HG03135 (cell line): ENCODE results near the gene HTRA2.

Source experiments
- ATAC-seq: cut with Tn5 transposase; IDR thresholded peaks from one replicate; pipeline ENCODE4 v1.9.1; 2021; ENCODE audit warnings: mild to moderate bottlenecking, moderate library complexity; ENCODE audit not compliant: unreplicated experiment

The HTRA2 gene

DNA sequence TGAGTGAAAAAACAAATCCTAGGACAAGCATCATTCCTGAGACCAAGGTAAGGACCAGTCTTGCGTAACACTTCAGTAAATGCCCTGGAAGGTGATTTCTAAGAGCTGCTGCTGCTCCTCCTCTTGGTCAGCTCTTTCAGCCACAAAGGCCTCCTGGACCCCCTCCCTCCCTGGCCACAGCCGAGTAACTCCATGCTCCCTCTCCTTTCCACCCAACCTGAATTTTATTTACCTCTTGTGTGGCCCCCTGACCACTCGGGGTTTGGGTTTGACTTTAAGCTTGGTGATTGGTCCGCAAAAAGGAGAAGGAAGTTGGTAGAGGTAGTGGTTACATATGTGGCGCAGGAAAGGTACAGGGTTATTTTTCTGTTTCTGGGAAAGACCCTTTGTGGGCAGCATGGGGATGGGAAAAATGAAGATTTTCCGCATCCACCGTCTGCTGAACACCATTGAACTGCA lies 9.2 kb downstream of the HTRA2 start:
- ATAC-seq = no peak

- no peak for ATAC-seq
These were observed 10.6 kb downstream of the HTRA2 start for GRCh38 chr2:74540291-74540690.

DNA sequence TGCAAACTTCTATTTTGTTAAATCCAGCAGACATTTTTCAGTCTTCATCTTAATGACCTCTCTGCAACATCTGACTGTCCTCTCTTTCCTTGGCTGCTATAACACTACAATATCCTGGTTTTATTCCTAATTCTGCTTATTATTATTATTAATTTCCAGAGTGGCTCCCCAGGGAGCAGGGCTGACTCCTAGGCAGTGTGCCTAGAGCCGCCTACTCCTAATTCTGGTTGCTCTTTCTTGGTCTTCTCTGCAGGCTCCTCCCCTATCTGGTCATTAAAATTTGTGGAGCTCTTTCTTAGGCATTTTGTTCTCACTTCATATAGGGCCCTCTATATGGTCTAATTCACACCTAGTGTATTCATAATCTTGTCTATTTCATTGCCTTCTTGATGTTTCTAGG lies 13.2 kb downstream of the HTRA2 start:
- ATAC-seq = no peak

GRCh38 chr2:74544634-74545033 lies 14.9 kb downstream of the HTRA2 start:
- ATAC-seq = no peak

- ATAC-seq = no peak
These were observed 16.3 kb downstream of the HTRA2 start for GRCh38 chr2:74546004-74546403.

- no peak for ATAC-seq
These were observed 18.7 kb downstream of the HTRA2 start for GRCh38 chr2:74548285-74548899.

DNA sequence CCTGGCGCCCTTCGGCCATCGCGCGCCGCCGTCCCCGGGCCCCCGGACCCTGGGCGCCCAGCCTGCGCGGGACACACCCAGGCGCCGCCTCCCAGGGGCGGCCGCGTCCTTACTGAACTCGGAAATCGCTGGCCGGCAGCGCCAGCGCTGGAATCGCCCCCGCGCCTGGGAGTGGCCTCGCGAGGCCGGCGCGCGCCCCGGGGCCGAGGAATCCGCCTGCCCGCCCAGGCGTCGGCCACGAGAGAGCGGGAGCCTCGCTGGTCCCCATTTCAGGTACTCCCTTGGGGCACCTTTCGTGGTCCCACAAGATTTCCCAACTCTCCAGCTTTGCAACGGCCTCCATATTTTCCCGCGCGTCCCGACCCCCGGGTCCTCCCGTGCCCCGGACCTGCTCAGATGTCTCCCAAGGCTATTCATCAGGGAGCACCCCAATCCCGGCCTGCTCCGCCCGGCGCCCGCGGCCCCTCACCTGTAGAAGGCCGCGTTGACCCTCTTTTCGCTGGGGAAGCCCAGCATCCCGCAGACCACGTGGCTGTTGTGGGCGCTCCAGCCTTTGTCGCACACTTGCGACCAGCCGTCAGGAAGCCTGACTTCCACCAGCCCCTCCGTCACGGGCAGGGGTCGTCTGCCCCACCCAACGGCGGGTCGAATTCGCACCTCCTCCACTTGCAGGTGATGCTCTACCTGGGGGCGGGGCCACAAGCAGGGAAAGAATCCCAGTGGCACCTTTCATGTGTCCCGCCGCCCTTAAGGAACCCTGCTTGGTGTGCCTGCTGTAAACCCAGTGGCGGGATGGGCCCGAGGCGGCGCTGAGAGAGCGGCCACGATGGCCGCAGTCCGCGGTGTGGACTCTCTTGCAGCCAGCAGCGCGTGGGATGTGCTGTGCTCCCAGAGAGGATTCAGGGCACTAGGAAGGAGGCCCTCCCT lies 19.4 kb downstream of the HTRA2 start:
- no peak for ATAC-seq

GRCh38 chr2:74550231-74550630 lies 20.5 kb downstream of the HTRA2 start:
- ATAC-seq = no peak

DNA sequence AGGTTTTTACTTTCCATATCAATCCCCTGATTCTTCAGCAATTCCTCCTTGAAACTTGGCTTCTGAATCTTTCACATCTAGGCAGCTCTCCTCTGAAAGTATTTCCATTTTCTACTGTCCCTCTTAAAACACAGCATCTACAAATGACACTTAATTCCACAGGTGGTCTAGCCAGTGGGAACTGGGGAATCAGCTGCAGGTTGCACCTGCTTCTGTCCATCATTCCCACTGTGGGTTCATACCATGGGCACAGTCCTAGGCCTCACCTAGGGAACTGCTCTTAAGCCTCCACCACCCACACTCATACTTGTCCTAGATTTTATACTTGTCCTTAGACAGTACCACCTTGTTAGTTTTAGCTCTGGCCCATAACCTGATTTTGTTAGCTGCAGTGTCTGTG lies 21.8 kb downstream of the HTRA2 start:
- no peak for ATAC-seq

- ATAC-seq = no peak
These were observed 22.5 kb downstream of the HTRA2 start for GRCh38 chr2:74551942-74552913.

- ATAC-seq = no peak
These were observed 23.4 kb downstream of the HTRA2 start for GRCh38 chr2:74552914-74553811.

GRCh38 chr2:74553892-74554819 lies 24.4 kb downstream of the HTRA2 start, which contains the start of the genes DOK1 and LOXL3:
Gene DOK1, plus strand, starts transcription at chr2:74554720. Its CDS starts 35 bp downstream, at chr2:74554755.
Gene LOXL3, minus strand, starts transcription at chr2:74553942. Its CDS starts 1,308 bp downstream, at chr2:74552634.
- peak; percentile 57 for ATAC-seq

- peak; percentile 58 for ATAC-seq
These were observed 25.2 kb downstream of the HTRA2 start for GRCh38 chr2:74554820-74555531.

DNA sequence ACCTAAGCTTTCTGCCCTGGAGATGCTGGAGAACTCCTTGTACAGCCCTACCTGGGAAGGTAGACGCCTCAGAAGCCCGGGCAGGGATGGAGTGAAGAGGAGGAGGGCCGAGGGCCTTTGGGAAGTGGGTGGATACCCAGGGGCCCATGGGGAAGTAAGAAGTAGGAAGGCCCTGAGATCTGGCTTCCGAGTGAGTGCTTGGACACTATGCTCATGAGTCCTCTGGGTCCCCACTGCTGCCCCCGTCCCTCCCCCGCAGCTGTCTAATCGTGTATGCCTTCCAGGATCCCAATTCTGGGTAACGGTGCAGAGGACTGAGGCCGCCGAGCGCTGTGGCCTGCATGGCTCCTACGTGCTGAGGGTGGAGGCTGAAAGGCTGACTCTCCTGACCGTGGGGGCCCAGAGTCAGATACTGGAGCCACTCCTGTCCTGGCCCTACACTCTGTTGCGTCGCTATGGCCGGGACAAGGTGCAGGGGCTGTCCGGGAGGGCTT lies 25.9 kb downstream of the HTRA2 start:
- no peak for ATAC-seq

DNA sequence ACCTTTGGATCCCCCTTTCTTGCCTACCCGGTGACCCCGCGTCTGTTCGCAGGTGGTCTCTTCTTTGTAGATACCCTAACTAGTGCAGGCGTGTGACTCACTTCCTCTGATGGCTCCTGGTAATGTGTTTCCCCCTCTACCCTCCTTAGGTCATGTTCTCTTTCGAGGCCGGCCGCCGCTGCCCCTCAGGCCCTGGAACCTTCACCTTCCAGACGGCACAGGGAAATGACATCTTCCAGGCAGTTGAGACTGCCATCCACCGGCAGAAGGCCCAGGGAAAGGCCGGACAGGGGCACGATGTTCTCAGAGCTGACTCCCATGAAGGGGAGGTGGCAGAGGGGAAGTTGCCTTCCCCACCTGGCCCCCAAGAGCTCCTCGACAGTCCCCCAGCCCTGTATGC lies 26.4 kb downstream of the HTRA2 start:
- ATAC-seq = no peak

DNA sequence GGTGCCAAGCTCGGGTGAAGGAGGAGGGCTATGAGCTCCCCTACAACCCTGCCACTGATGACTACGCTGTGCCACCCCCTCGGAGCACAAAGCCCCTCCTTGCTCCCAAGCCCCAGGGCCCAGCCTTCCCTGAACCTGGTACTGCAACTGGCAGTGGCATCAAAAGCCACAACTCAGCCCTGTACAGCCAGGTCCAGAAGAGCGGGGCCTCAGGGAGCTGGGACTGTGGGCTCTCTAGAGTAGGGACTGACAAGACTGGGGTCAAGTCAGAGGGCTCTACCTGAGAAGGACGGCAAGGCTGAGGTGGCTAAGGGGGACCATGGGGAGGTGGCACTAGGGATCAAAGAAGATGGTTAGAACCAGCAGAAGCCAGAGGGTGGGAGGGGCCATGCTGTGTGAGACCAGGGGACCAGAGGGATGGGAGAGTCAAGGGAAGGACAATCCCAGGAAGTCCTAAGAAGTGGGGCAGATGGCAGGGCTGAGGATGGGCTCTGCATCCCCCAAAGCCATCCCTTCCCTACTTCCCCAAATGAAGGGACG lies 27.2 kb downstream of the HTRA2 start:
- ATAC-seq = no peak
